Measurements from ENCODE around the gene PPP6R3.
"Not testable (repeated sequence)": the region's sequence is repeated elsewhere in the genome, so short reads cannot be mapped to it uniquely, and the experiment has no call there.

The PPP6R3 gene

DNA sequence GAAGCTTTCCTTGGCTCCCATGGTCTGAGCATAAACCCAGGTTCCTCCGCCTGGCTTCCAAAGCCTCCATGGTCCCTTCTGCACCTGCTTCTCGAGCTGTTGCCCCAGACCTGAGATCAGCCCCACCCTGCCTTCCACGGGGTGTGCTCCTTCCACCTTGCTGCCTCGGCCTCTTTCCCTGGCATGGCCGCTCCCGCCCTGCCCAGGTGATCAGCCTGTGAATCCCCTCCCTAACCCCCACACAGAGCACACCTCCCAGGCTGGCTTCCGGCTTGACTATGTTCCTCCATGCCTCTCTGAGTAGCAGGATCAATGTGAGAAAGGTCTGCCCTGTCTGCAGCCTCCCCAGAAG is 2.7 kb upstream of the PPP6R3 start:
- no peak for DNase-seq (ENCODE audit: low read depth)

DNA sequence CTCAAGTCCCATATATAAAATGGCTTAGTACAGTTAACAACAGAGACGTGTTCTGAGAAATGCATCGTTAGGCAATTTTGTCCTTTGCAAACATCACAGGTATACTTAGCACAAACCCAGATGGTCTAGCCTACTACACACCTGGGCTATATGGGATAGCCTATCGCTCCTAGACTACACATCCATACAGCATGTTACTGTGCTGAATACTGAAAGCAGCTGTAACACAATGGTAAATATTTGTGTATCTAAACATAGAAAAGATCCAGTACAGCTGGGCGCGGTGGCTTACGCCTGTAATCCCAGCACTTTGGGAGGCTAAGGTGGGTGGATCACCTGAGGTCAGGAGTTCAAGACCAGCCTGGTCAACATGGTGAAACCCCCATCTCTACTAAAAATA is 2.2 kb upstream of the PPP6R3 start:
- DNase-seq (ENCODE audit: low read depth) = not testable (repeated sequence)

DNA sequence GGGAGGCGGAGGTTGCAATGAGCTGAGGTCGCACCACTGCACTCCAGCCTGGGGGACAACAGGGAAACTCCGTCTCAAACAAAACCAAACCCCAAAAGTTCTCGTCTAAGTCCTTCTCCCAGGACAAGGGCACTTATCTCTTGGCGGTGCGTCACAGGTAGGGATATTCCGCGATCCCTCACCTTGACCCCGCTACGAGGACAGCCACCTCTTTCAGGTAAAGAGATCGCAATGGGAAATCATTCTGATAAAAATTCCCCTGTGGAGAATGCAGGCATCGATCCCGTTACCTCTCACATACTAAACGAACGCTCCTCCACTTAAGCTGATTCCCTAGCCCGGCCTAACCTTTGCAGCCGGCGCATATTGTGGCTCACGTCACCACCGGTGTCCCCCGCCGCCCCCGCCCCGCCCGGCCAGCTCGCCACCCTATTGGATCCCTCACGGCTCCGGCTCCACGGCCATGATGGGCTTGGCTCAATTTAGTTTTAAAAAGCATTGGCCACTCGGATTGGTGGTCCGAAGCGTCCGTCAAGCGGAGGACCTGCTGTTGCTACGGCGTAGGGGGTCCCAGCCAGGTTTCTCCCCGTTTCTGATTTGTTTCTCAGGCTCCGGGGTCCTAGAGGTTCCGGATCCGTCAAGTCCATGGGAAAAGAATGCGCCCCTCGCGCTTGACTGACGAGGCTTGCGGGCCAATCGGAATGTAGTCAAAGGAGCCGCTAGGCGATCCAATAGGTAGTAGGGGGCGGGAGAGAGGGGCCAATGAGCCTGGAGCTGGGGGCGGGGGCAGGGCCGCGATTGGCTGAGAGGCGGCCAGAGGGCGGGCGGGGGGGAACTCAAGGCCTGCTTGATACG is 439 bp upstream of the PPP6R3 start:
- peak; percentile 88 for DNase-seq (ENCODE audit: low read depth)

DNA sequence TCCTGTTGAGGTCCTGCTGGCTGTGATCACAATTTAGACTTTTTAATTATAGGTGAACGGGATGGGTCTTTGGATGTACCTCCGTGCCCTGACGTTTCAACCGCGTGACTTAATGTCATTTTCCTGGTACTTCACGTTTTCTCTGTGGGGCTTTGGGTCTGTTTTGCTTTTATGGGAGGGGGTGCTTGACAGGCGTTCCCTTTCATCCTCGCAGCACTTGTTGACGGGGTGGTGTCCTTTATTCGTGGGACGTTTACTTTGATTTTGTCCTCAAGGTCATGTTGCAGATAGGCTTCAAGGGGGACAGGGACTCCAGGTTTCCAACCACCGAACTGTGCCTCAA is 994 bp downstream of the PPP6R3 start:
- DNase-seq (ENCODE audit: low read depth) = no peak

DNA sequence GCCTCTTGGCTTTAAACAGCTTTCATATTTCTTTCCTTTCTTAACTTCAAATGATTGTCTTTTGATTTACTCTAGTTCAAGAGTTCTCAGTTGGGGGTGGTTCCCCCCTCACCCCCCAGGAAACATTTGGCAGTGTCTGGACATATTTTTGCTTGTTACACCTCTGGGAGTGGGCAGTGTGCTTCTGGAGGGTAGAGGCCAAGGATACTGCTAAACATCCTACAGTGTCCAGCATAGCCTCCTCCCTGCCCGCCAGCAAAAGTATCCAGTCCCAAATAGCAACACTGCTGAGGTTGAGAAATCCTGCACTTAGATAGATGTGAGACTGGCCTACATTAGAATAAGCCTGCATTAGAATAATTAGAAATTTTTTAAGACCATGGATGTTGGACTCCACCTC is 3.2 kb downstream of the PPP6R3 start:
- DNase-seq (ENCODE audit: low read depth) = no peak

DNA sequence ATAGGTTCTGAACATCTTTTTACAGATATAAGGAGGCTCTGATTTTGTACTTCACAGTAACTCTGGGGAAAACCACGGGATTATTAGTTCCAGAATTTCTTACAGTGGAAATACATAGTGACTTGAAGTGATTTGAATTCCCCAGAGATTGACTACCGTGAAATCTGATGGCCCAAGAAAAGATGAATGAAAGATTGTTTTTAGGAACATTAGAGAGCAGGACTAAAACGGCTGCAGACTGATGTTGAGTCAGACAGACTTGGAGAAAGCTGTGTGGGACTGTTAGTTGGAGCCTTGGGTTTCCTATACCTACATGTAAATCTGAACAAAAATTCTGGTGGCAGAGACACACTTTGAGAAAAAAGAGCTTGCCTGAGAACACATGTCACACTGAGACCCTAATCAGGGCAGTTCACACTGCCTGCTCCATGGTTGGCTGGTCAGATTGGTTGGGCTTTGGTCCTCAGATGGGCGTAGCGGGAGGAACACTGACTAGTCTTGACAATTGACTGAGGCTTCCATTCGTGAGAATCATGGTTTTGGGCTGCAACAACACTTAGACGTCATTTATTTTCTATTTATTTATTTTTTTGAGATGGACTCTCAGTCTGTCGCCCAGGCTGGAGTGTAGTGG is 6.8 kb downstream of the PPP6R3 start:
- DNase-seq (ENCODE audit: low read depth) = no peak

DNA sequence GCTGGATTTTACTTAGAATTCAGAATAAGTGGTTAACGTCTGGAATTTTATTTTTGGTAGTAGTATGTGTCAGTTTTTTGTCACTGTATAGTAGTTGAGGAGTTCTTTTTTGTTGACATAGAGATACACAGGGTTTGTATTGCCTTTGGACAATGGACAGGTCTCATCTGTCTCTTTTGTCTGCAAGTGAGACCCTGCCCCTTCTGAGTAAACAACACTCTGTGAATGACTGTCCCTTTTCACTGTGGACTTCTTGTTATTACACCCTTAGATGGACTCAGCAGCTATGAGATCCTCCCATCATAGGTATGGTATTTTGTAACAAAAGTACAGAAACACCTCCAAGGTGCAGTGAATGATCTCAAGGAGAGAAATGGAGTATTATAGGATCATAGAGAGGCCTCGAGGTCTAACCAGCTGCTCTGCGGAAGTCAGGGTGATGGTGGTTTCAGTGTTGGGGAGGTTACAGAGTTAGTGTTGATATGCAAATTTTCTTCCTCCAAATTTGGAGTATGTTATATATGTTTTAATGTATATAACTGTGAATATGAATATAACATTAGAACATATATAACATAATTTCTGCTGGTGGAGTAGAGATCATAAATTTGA is 7.8 kb downstream of the PPP6R3 start:
- no peak for DNase-seq (ENCODE audit: low read depth)

DNA sequence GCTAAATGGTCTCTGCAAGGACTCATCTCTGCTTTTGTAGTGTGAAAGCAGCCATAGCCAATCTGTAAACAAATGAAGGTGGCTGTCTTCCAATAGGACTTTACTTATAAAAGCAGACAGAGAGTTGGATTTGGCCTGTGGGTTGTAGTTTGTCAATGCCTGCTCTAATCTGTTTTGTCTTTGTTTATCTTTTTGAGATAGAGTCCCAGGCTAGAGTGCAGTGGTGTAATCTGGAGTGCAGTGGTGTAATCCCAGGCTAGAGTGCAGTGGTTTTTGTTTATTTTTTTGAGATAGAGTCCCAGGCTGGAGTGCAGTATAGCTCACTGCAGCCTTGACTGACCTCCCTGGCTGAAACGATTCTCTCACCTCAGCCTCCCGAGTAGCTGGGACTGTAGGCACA is 8.6 kb downstream of the PPP6R3 start:
- DNase-seq (ENCODE audit: low read depth) = no peak

DNA sequence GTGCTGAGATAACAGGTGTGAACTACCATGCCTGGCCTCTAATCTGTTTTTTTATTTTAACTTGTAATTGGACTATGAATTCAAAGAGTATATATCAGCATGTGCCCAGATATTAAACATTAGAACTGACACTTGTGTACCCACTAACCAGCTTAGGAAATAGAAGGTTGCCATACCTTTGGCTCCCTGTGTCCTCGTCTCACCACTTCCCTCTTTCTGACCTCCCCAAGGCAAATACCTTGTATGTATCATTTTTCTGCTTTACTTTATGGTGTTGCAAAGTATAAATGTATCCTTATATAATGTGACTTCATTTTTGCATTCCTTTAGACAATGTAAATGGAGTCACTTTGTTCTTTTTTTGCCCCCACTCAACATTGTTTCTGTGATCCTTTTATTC is 9.1 kb downstream of the PPP6R3 start:
- DNase-seq (ENCODE audit: low read depth) = no peak

DNA sequence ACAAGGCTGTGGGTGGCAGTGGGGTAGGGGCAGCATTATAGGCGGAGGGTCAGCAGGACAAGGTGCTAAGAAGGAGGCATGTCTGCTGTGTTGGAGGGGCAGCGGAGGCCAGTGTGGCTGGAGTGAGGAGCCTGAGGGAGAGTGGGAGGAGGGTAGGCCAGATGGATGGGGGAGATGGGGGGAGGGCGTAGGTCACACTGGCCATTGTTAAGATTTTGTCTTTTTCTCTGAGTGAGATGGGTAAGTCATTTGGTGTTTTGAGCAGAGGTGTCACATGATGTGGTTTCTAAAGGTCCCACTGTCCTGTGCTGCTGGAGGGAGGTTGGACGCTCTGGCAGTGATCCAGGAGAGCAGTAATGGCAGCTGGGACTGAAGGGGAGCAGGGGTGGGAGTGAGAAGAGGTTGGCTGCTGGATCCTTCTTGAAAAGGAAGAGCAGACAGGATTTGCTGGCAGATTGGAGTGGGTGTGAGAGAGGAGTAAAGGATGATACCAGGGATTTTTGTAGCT is 9.8 kb downstream of the PPP6R3 start:
- no peak for DNase-seq (ENCODE audit: low read depth)

DNA sequence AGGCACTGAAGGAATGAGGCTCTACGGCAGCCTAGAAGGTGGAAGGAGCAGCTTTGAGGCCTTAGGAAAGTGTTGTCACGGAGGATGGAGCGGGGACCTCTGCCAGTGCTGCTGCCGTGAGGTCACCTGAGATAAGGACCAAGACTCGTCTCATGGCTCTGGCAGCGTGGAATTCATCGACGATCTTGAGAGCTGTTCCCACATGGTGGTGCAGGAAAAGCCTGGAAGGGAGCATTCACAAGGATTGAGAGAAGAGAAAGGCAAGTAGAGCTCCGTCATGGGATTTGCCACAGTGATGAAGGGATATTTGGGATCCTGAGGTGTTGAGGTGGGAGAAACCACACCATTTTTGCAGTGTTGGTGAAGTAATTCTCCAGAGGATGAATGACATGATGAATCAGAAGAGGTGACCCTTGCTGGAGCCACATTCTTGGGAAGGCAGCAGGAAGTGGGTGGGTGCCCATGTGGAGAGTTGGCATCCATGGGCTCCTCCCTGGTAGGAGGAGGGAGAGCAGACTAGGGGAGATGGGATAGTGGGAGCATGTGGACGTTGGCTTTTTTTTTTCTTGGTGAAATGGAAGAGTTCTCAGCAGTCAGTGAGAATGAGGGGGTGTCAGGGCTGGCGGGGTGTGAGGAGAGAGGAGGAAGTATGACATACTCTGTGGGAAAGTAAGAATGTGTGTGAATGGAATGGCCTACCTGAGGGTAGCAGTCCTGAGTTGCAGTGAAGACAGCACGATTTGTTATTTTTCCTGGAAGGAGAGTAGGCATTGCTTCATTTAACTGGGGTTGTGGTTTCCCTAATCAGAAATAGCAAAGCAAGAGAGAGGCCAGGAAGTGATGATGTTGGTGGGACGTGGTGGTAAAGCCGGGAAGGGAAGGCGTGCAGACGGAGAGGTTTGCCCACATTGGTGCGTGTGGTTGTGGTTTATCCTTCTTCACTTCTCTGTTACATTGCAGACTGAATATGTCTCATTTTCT is 11.1 kb downstream of the PPP6R3 start:
- DNase-seq (ENCODE audit: low read depth) = peak; percentile 8

DNA sequence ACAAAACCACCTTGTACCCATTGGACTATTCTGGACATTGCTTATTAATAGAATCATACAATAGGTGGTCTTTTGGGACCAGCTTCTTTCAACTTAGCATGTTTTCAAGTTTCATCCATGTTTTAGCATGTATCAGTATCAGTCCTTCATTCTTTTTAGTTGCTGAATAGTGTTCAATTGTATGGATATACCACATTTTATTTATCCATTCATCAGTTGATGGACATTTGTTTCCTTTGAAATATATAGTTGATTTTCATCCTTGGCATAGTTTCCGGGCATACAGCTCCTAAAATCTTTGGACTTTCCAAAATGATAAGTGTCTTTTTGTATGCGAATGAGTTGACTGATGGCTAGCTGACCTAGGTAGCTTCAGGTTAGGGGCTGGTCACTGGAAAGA is 12.2 kb downstream of the PPP6R3 start:
- no peak for DNase-seq (ENCODE audit: low read depth)

DNA sequence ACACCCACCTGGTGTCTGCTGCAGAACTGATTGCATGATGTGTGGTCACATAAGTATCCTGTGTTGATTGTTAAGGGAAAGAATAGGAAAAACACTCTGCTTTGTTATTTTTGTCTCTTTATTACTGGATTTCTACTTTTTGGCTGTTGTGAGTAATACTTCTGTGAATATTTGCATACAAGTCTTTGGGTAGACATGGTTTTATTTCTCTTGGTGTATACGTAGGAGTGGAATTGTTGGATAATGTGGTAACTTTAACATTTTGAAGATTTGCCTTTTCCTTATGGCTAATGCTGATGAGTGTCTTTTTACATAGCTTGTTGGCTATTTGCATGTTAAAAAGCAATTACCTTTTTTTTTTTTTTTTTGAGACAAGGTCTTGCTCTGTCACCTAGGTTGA is 13.1 kb downstream of the PPP6R3 start:
- no peak for DNase-seq (ENCODE audit: low read depth)

DNA sequence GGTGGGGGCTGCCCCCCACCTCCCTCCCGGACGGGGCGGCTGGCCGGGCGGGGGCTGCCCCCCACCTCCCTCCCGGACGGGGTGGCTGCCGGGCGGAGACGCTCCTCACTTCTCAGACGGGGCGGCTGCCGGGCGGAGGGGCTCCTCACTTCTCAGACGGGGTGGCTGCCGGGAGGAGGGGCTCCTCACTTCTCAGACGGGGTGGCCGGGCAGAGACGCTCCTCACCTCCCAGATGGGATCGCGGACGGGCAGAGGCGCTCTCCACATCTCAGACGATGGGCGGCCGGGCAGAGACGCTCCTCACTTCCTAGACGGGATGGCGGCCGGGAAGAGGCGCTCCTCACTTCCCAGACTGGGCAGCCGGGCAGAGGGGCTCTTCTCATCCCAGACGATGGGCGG is 15.1 kb downstream of the PPP6R3 start:
- DNase-seq (ENCODE audit: low read depth) = not testable (repeated sequence)

DNA sequence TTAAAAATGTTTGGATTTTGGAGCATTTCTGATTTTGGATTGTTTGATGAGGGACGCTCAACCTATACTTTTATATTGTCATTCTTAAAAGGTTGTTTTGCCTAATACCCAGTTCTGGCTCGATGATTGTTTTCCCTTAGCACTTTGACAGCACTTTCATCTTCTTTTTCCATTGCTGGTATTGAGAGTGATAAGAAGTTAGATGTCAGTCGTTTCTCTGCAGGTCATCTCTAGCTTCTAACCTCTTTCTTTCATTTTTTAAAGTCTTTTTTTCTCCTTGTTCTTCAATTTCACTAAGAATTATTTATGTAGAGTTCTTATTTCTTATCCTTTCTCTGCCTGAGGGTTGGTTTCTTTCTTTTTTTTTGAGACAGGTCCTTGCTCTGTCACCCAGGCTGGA is 18.8 kb downstream of the PPP6R3 start:
- no peak for DNase-seq (ENCODE audit: low read depth)

DNA sequence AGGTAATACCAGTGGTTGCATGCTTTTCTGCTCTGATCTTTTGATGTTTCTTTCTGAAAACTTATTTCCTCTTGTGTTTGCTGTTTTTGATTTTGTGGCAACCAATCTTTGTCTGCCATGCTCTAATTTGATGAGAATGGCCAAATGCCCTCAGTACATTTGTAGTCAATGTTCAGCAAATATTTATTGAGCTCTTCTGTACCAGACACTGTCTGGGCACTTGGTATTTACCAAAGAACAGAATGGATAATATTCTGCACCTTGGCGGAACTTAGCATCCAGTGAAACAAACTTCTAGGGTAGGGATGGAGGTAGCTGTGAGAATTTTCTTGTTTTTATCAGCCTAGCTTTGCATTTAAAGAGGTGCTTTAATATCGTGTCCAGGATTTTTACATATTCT is 19.6 kb downstream of the PPP6R3 start:
- DNase-seq (ENCODE audit: low read depth) = no peak

DNA sequence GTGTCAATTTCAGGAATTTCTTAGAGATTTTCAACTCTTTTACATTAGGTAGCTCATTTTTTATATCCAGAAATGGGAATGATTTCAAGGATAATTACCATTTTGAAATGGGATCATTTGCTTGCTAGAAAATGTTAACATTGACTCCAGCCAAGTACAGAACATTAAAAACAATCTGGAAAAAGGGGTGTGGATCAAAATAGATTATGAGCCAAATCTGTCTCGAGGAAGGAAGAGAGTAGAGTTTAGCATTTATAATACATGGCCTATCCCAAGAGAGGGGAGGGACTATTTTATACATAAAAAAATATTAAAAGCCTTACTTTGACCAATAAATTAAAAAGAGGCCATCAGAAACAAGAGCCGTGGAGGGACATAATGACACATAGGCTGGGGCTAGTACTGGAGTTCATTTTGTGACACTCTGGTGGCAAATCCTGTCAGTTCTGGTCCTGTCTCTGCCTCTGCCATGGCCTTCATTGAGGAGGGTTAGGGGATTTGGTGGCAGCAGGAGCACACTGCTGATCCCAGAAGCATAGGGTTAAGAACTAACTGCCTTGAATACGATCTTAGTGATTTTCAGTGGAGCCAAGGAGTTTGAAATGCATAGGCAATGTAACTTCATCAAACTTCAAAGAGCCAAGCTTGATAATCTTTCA is 20.4 kb downstream of the PPP6R3 start:
- DNase-seq (ENCODE audit: low read depth) = no peak

DNA sequence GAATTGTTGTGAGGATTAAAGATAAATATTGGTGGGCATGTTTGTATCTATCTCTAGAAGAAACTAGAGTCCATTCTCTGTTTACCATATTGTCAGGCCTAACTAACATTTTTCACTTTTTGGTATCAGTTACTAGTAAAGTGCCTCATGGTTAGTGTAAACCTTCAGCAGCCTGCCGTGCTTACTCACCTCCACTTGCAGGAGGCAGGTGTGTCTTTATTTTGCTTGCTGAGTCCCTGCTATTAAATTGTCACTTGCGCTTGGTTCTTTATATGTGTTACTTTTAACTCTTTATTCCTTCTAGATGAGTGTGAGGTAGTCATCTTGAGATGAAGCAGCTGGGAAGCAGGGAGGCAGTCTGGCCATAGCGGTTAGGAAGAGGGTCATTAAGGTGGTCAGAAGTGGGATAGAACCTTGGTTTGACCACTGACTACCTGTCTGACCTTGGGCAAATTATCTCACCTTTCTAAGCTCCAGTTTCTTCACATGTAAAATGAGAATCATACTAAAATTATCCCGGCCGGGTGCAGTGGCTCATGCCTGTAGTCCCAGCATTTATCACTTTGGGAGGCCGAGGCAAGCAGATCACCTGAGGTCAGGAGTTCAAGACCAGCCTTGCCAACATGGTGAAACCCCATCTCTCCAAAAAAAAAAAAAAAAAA is 21.2 kb downstream of the PPP6R3 start:
- DNase-seq (ENCODE audit: low read depth) = no peak

DNA sequence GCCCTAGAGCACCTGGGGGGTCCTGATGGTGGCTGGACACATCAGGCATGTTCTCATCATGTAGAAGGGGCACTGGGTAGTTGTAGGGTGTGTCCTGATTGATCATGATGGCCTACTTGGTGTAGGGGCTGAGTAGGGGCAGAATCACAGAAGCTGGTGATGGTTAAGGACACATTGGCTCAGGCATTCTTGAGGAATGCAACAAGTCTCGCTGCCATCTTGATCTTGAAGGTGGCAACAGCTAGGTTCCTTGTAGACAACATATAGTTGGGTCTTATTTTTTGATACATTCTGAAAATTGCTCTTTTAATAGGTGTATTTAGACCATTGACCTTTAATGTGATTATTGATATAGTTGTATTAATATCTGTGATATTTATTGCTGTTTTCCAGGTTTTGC is 28.1 kb downstream of the PPP6R3 start:
- DNase-seq (ENCODE audit: low read depth) = no peak

DNA sequence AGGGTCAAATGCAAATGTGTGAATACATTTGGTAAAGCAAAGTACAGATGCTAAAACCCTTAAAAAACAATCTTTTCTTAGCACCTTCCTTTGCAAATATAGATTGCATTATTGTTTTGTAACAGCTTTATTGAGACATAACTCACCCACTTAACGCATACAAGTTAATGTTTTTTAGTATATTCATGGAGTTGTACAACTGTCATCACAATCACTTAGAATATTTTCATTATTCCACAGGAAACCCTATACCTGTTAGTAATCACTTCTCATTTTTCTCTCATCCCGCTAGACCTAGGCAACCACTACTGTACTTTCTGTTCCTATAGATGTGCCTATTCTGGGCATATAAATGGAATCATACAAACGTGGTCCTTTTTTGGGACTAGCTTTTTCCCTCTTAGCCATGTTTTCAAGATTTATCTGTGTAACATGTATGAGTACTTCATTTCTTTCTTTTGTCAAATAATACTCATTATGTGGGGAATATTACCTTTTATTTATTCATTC is 34.7 kb downstream of the PPP6R3 start:
- no peak for DNase-seq (ENCODE audit: low read depth)

DNA sequence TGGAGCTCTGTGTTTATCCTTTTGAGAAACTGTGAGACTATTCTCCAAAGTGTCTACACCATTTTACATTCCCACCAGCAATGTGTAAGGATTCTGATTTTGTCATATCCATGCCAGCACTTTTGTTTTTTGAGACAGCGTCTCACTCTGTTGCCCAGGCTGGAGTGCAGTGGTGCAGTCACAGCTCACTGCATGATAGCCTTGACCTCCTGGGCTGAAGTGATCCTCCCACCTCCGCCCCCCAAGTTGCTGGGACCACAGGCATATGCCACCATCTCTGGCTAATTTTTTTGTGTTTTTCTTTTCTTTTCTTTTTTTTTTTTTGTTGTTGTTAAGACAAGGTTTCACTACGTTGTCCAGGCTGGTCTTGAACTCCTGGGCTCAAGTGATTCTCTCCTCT is 35.3 kb downstream of the PPP6R3 start:
- DNase-seq (ENCODE audit: low read depth) = no peak
